Stomach (tissue), 9 donors: ENCODE results near the gene REPIN1. TPM values are rescaled to one million over a fixed set of nuclear protein-coding genes. Genes with fewer than 3 reads are reported as not detected.

Source experiments
- DNase-seq, 2 donors: peaks; one replicate each; pipeline versions ENCODE4 v3.0.0 to v3.0.0-alpha.2; 2013 to 2019
- H3K27ac ChIP-seq, 5 donors: fragments of 200-600 bp in 4 of 5; sonication (generic) in 4 of 5; one replicate each; pipeline ENCODE4 v1.5.1; 2013 to 2019; ENCODE audit warnings: mild to moderate bottlenecking in 1 of 5, moderate library complexity in 1 of 5
- H3K27me3 ChIP-seq, 3 donors: fragments of 200-600 bp; sonication (generic); one replicate each; pipeline ENCODE4 v1.5.1; 2017 to 2019; ENCODE audit warnings: mixed run types in 1 of 3
- H3K36me3 ChIP-seq, 4 donors: fragments of 200-600 bp; sonication (generic); 1 replicate in 3 of 4; 2 replicates in 1 of 4; pipeline ENCODE4 v1.5.1; 2016 to 2019
- H3K4me1 ChIP-seq, 4 donors: fragments of 200-600 bp; sonication (generic); one replicate each; pipeline ENCODE4 v1.5.1; 2016 to 2019
- H3K4me3 ChIP-seq, 4 donors: fragments of 200-600 bp; sonication (generic) in 3 of 4; one replicate each; pipeline ENCODE4 v1.5.1; 2016 to 2019; ENCODE audit warnings: mild to moderate bottlenecking in 1 of 4
- H3K9me3 ChIP-seq, 4 donors: fragments of 200-600 bp; sonication (generic); one replicate each; pipeline ENCODE4 v1.5.1; 2016 to 2019
- CTCF ChIP-seq, 7 experiments: fragments of 450-650 bp in 4 of 7; fragments of 200-600 bp in 3 of 7; sonication (generic) in 3 of 7; IDR thresholded peaks; one replicate each; pipeline ENCODE4 v1.5.1; 2016 to 2019; ENCODE audit warnings: antibody characterized with exemption in 7 of 7, control low read depth in 2 of 7, mild to moderate bottlenecking in 1 of 7
- EP300 ChIP-seq: sonication (generic); formaldehyde crosslinking; IDR thresholded peaks from one replicate; pipeline ENCODE4 v1.6.1; 2017; ENCODE audit warnings: antibody characterized with exemption
- POLR2A ChIP-seq, 4 donors: fragments of 450-650 bp; IDR thresholded peaks; one replicate each; pipeline ENCODE4 v1.6.1; 2016; ENCODE audit warnings: antibody characterized with exemption in 4 of 4, control low read depth in 2 of 4, mild to moderate bottlenecking in 1 of 4, moderate library complexity in 1 of 4
- POLR2AphosphoS5 ChIP-seq, 3 donors: sonication (generic); formaldehyde crosslinking; IDR thresholded peaks; one replicate each; pipeline ENCODE4 v1.6.1; 2016; ENCODE audit warnings: antibody characterized with exemption in 3 of 3
- WGBS, 5 donors: extraction: QIAGEN DNeasy Blood & Tissue Kit in 3 of 5; methylation state at CpG; one replicate each; pipeline versions ENCODE4 v1.1.5 to v1.1.7; 2013 to 2018; 5-methylcytosine and 5-hydroxymethylcytosine counted together
- intact Hi-C: fragments of 100-400 bp; cut with DNase I; formaldehyde crosslinking; loops from one replicate; pipeline ENCODE4 v1.15.1; 2023; ENCODE audit warnings: low total_unique reads
- polyA plus RNA-seq, 3 donors: library from polyadenylated mRNA; stranded (reverse); fragments of 200-250 nt; gene quantifications; one replicate each; pipeline ENCODE4 v1.2.3, GENCODE V29; 2013
- total RNA-seq, 5 donors: library from RNA; depleted of rRNA; stranded (reverse); fragments of >200 nt; gene quantifications; one replicate each; pipeline versions ENCODE4 v1.1.0 to v1.2.3, GENCODE V29; 2014 to 2016
- donor health status: healthy with polysubstance abuse.
- donor health status: Bipolar disorder and iron deficiency.
- donor health status: healthy.

Gene REPIN1
- total and polyA plus RNA-seq, 8 donors: 35.9 to 298 (median 49.3) TPM

- peaks cover 29 to 43% (median 41%) of the 10 kb centered on the region in 4 donors for H3K36me3 ChIP-seq
- intact Hi-C loops: loop anchor here (10.0 kb wide), 1 partner anchor 45 kb away; no protein-coding TSS in a partner anchor
- 13 to 28% (median 25%) methylated on average over 12 to 23 of the region's 23 CpGs for WGBS, 5 donors
These were observed 1.3 kb downstream of the REPIN1 start for GRCh38 chr7:150369748-150370501.

DNA sequence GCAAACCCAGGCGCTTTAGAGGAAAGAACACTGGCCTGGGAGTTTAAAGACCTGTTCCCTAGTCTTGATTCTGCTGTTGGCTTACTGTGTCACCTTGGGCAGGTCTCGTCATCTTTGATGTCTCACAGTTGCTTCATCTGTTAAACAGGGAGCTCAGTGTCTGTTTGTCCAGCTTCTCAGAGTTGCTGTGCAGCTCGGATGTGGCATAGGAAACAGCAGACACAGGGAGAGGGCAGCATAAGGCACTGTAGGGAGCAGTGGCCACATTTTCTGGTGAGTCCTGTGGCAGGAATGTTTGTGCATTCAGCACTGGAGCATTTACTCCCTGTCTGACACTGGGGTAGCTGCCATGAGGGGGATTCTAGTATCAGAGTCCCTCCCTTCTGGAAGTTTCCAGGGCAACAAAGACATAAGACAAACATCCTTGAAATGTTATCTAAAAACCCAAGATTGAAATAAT is 2.0 kb downstream of the REPIN1 start:
- intact Hi-C loops: no loop called here
- peak overlapping the region; percentile 31 to 97 (median 94) for H3K27ac ChIP-seq

More at GRCh38 chr7:150369748-150370501, 1.3 kb downstream of the REPIN1 start:
- H3K4me1 ChIP-seq: peaks cover 31 to 71% (median 60%) of the 10 kb centered on the region in 4 donors
- peak overlapping the region; percentile 87 to 97 (median 94) for H3K27ac ChIP-seq
- TF ChIP-seq POLR2AphosphoS5 (IDR thresholded peaks at IDR 0.05) (no peak), CTCF (IDR thresholded peaks at IDR 0.05) (no peak), POLR2A (IDR thresholded peaks at IDR 0.05) (no peak), EP300 (no peak)
- DNase-seq: no peak
- no peaks in the 10 kb centered on the region for H3K9me3 ChIP-seq
- H3K4me3 ChIP-seq: peak overlapping the region; percentile 71 to 95 (median 84)
- H3K27me3 ChIP-seq: no peaks in the 10 kb centered on the region

DNA sequence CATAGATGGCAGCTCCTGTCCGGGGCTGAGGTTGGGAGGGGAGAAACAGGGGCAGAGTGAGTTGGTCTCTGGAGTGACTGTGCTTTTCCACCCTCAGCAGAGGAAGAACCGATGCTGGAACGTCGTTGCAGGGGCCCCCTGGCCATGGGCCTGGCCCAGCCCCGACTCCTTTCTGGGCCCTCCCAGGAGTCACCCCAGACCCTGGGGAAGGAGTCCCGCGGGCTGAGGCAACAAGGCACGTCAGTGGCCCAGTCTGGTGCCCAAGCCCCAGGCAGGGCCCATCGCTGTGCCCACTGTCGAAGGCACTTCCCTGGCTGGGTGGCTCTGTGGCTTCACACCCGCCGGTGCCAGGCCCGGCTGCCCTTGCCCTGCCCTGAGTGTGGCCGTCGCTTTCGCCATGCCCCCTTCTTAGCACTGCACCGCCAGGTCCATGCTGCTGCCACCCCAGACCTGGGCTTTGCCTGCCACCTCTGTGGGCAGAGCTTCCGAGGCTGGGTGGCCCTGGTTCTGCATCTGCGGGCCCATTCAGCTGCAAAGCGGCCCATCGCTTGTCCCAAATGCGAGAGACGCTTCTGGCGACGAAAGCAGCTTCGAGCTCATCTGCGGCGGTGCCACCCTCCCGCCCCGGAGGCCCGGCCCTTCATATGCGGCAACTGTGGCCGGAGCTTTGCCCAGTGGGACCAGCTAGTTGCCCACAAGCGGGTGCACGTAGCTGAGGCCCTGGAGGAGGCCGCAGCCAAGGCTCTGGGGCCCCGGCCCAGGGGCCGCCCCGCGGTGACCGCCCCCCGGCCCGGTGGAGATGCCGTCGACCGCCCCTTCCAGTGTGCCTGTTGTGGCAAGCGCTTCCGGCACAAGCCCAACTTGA is 2.7 kb downstream of the REPIN1 start:
- no peak for TF ChIP-seq POLR2AphosphoS5 (IDR thresholded peaks at IDR 0.05)
- no peak for TF ChIP-seq EP300
- no peak for TF ChIP-seq POLR2A (IDR thresholded peaks at IDR 0.05)
- no peak for TF ChIP-seq CTCF (IDR thresholded peaks at IDR 0.05)
- Histone ChIP-seq H3K9me3 (no peaks in the 10 kb centered on the region), H3K36me3 (peaks cover 29 to 49% (median 42%) of the 10 kb centered on the region in 4 donors), H3K27me3 (no peaks in the 10 kb centered on the region), H3K4me1 (peaks cover 31 to 74% (median 63%) of the 10 kb centered on the region in 4 donors), H3K4me3 (peak overlapping the region in 2 of 4 donors; percentile 71 to 95), H3K27ac (peak overlapping the region in 4 of 5 donors; percentile 87 to 97 (median 94))
- intact Hi-C loops: no loop called here
- 80 to 84% (median 82%) methylated on average over 28 to 48 of the region's 48 CpGs for WGBS, 5 donors
- DNase-seq: no peak

More for the DNA sequence above, 2.0 kb downstream of the REPIN1 start:
- H3K4me1 ChIP-seq: peaks cover 31 to 71% (median 62%) of the 10 kb centered on the region in 4 donors
- H3K27me3 ChIP-seq: no peaks in the 10 kb centered on the region
- WGBS, 5 donors: 21 to 57% (median 48%) methylated on average over 3 of the region's 3 CpGs
- peak overlapping the region in 3 of 4 donors; percentile 71 to 95 (median 88) for H3K4me3 ChIP-seq
- H3K9me3 ChIP-seq: no peaks in the 10 kb centered on the region
- TF ChIP-seq CTCF (IDR thresholded peaks at IDR 0.05) (no peak), POLR2A (IDR thresholded peaks at IDR 0.05) (no peak), EP300 (no peak), POLR2AphosphoS5 (IDR thresholded peaks at IDR 0.05) (no peak)
- DNase-seq: no peak
- peaks cover 29 to 49% (median 42%) of the 10 kb centered on the region in 4 donors for H3K36me3 ChIP-seq

DNA sequence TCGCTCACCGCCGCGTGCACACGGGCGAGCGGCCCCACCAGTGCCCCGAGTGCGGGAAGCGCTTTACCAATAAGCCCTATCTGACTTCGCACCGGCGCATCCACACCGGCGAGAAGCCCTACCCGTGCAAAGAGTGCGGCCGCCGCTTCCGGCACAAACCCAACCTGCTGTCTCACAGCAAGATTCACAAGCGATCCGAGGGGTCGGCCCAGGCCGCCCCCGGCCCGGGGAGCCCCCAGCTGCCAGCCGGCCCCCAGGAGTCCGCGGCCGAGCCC is 3.3 kb downstream of the REPIN1 start:
- H3K27me3 ChIP-seq: no peaks in the 10 kb centered on the region
- peaks cover 31 to 79% (median 65%) of the 10 kb centered on the region in 4 donors for H3K4me1 ChIP-seq
- no peak for DNase-seq
- H3K4me3 ChIP-seq: peak overlapping the region in 1 of 4 donors; percentile 5
- WGBS, 5 donors: 90 to 98% (median 94%) methylated on average over 17 to 30 of the region's 30 CpGs
- no peaks in the 10 kb centered on the region for H3K9me3 ChIP-seq
- intact Hi-C loops: no loop called here
- H3K36me3 ChIP-seq: peaks cover 29 to 49% (median 42%) of the 10 kb centered on the region in 4 donors
- no peak overlapping the region for H3K27ac ChIP-seq
- TF ChIP-seq CTCF (IDR thresholded peaks at IDR 0.05) (no peak), POLR2A (IDR thresholded peaks at IDR 0.05) (no peak), POLR2AphosphoS5 (IDR thresholded peaks at IDR 0.05) (no peak), EP300 (no peak)
